ENCODE results near the gene ACD. TPM values are rescaled to one million over a fixed set of nuclear protein-coding genes. Genes with fewer than 3 reads are reported as not detected.

The ACD gene
- total RNA-seq, result 38.0 and 42.5 TPM in 2 replicates

GRCh38 chr16:67659675-67660563, at the start of gene ACD:
Gene ACD (minus strand): TSS chr16:67660260. CDS start chr16:67660220, 40 bp downstream.

GRCh38 chr16:67666559-67667452, 6.7 kb upstream of the ACD start, which contains the start of the genes C16orf86 and ENKD1:
Gene C16orf86 (plus strand): TSS chr16:67666814. CDS start chr16:67666971, 157 bp downstream.
Gene ENKD1 (minus strand): TSS chr16:67666750. CDS start chr16:67666442, 308 bp downstream.

GRCh38 chr16:67660564-67661028, 536 bp upstream of the ACD start, which contains the start of gene PARD6A:
Gene PARD6A (plus strand): TSS chr16:67660960. CDS start chr16:67661039, 79 bp downstream.

Other genes starting within 250 kb of the ACD start
- gene ZDHHC1, start 243.8 kb downstream of the ACD start, total RNA-seq, result 5.3 and 6.1 TPM in 2 replicates
- 1.3 and 2.9 TPM in 2 replicates for gene HSD11B2, start 229.1 kb downstream of the ACD start, total RNA-seq
- gene ATP6V0D1, start 179.1 kb downstream of the ACD start, total RNA-seq, result 126 and 130 TPM in 2 replicates
- gene AGRP, start 176.7 kb downstream of the ACD start, total RNA-seq, result not detected in 2 replicates
- gene RIPOR1, start 131.4 kb downstream of the ACD start, total RNA-seq, result 22.9 and 30.5 TPM in 2 replicates
- gene CTCF, start 97.7 kb downstream of the ACD start, total RNA-seq, result 17.7 and 25.5 TPM in 2 replicates
- 0.23 and 0.49 TPM in 2 replicates for gene CARMIL2, start 15.1 kb downstream of the ACD start, total RNA-seq
- 3.8 and 3.9 TPM in 2 replicates for gene PARD6A, start 700 bp upstream of the ACD start, total RNA-seq
- 14.0 and 20.3 TPM in 2 replicates for gene ENKD1, start 6.5 kb upstream of the ACD start, total RNA-seq
- gene C16orf86, start 6.6 kb upstream of the ACD start, total RNA-seq, result 1.5 and 2.3 TPM in 2 replicates
- 20.0 and 23.6 TPM in 2 replicates for gene GFOD2, start 59.1 kb upstream of the ACD start, total RNA-seq
- 4.1 and 5.0 TPM in 2 replicates for gene RANBP10, start 146.3 kb upstream of the ACD start, total RNA-seq
- 0.07 and 0.09 TPM in 2 replicates for gene TSNAXIP1, start 146.6 kb upstream of the ACD start, total RNA-seq
- 38.4 and 46.5 TPM in 2 replicates for gene THAP11, start 182.1 kb upstream of the ACD start, total RNA-seq
- 128 and 387 TPM in 2 replicates for gene NUTF2, start 186.7 kb upstream of the ACD start, total RNA-seq
- 20.2 and 23.8 TPM in 2 replicates for gene CENPT, start 187.4 kb upstream of the ACD start, total RNA-seq
- 46.6 and 50.2 TPM in 2 replicates for gene EDC4, start 212.8 kb upstream of the ACD start, total RNA-seq
- gene NRN1L, start 224.6 kb upstream of the ACD start, total RNA-seq, result 0.60 TPM in 1 of 2 replicates, not detected in the other
- 6.4 and 10.9 TPM in 2 replicates for gene PSKH1, start 233.0 kb upstream of the ACD start, total RNA-seq

All from airway epithelial cell (primary cell).